CD14-positive monocyte (primary cell): ENCODE measurements around the gene TDP2. TPM values are rescaled to one million over a fixed set of nuclear protein-coding genes. Genes with fewer than 3 reads are reported as not detected.
A peak's percentile ranks its signal among the peaks of the same experiment; 100 is the strongest.

Source experiments
- DNase-seq, 3 donors: peaks; one replicate each; pipeline ENCODE4 v3.0.0-alpha.2; 2011 to 2022
- H2AFZ ChIP-seq: 2 replicates; pipeline ENCODE4 v1.6.0; 2012; ENCODE audit warnings: mild to moderate bottlenecking, low read depth, low read length, inconsistent platforms; ENCODE audit not compliant: insufficient read depth, poor library complexity, severe bottlenecking
- H3K27ac ChIP-seq, 2 donors: 1 replicate in 1 of 2; 2 replicates in 1 of 2; pipeline ENCODE4 v1.5.1; 2012 to 2013; ENCODE audit warnings: low read length in 2 of 2, control low read depth in 1 of 2, inconsistent platforms in 1 of 2, low read depth in 1 of 2, mild to moderate bottlenecking in 1 of 2
- H3K27me3 ChIP-seq, 2 donors: one replicate each; pipeline versions ENCODE4 v1.6.0 to v1.6.1; 2011 to 2013; ENCODE audit warnings: low read length in 2 of 2; ENCODE audit not compliant: control insufficient read depth in 2 of 2, insufficient read depth in 2 of 2
- H3K36me3 ChIP-seq, 2 donors: replicated peaks in 1 of 2; 1 replicate in 1 of 2; 2 replicates in 1 of 2; pipeline versions ENCODE4 v1.5.1 to v1.6.1; 2012 to 2013; ENCODE audit warnings: low read length in 2 of 2, control low read depth in 1 of 2, inconsistent platforms in 1 of 2, mild to moderate bottlenecking in 1 of 2; ENCODE audit not compliant: insufficient read depth in 2 of 2, control insufficient read depth in 1 of 2
- H3K4me1 ChIP-seq, 2 donors: 1 replicate in 1 of 2; 2 replicates in 1 of 2; pipeline versions ENCODE4 v1.5.1 to v1.6.1; 2012 to 2013; ENCODE audit warnings: low read length in 2 of 2, control low read depth in 1 of 2, inconsistent platforms in 1 of 2, mild to moderate bottlenecking in 1 of 2, moderate library complexity in 1 of 2; ENCODE audit not compliant: insufficient read depth in 2 of 2, control insufficient read depth in 1 of 2
- H3K4me2 ChIP-seq: replicated peaks from 2 replicates; pipeline ENCODE3; 2012; ENCODE audit warnings: low read length, moderate library complexity, mild to moderate bottlenecking; ENCODE audit not compliant: poor library complexity, severe bottlenecking; ENCODE audit errors: extremely low read depth
- H3K4me3 ChIP-seq, 3 experiments: fragments of 200-600 bp in 1 of 3; sonication (generic) in 1 of 3; replicated peaks in 1 of 3; 1 replicate in 2 of 3; 2 replicates in 1 of 3; pipeline ENCODE4 v1.5.1; 2011 to 2013; ENCODE audit warnings: low read length in 3 of 3, mild to moderate bottlenecking in 3 of 3, control low read depth in 2 of 3, low read depth in 2 of 3, inconsistent platforms in 1 of 3, moderate library complexity in 1 of 3
- H3K79me2 ChIP-seq: 2 replicates; pipeline ENCODE4 v1.6.0; 2012; ENCODE audit warnings: mild to moderate bottlenecking, control low read depth, inconsistent platforms, low read length, moderate library complexity; ENCODE audit not compliant: insufficient read depth
- H3K9ac ChIP-seq: 2 replicates; pipeline ENCODE4 v1.6.0; 2017; ENCODE audit warnings: low read length, mild to moderate bottlenecking; ENCODE audit not compliant: insufficient read depth, poor library complexity, severe bottlenecking
- H3K9me3 ChIP-seq, 2 donors: replicated peaks in 1 of 2; 1 replicate in 1 of 2; 2 replicates in 1 of 2; pipeline versions ENCODE4 v1.5.1 to v1.6.1; 2012 to 2013; ENCODE audit warnings: low read length in 2 of 2, control low read depth in 1 of 2; ENCODE audit not compliant: control insufficient read depth in 1 of 2, insufficient read depth in 1 of 2
- H4K20me1 ChIP-seq: 2 replicates; pipeline ENCODE4 v1.6.0; 2012; ENCODE audit warnings: mild to moderate bottlenecking, low read length, control low read depth, moderate library complexity; ENCODE audit not compliant: insufficient read depth
- H3K27ac Mint-ChIP-seq, 7 donors: one replicate each; pipeline ENCODE4 v1.8.0; 2020; ENCODE audit warnings: mild to moderate bottlenecking in 7 of 7, mixed read lengths in 7 of 7, moderate library complexity in 6 of 7, inconsistent platforms in 2 of 7
- H3K27me3 Mint-ChIP-seq, 3 donors: one replicate each; pipeline ENCODE4 v1.8.0; 2021 to 2022; ENCODE audit warnings: low read depth in 3 of 3, mild to moderate bottlenecking in 3 of 3, mixed read lengths in 3 of 3, moderate library complexity in 3 of 3, inconsistent platforms in 1 of 3
- H3K36me3 Mint-ChIP-seq, 2 donors: one replicate each; pipeline ENCODE4 v1.8.0; 2020; ENCODE audit warnings: mixed read lengths in 2 of 2, inconsistent platforms in 1 of 2, mild to moderate bottlenecking in 1 of 2
- H3K4me1 Mint-ChIP-seq: one replicate; pipeline ENCODE4 v1.8.0; 2020; ENCODE audit warnings: mild to moderate bottlenecking, mixed read lengths
- H3K4me3 Mint-ChIP-seq, 2 donors: one replicate each; pipeline ENCODE4 v1.8.0; 2020; ENCODE audit warnings: mild to moderate bottlenecking in 2 of 2, mixed read lengths in 2 of 2, moderate library complexity in 1 of 2
- H3K9me3 Mint-ChIP-seq, 7 donors: one replicate each; pipeline ENCODE4 v1.8.0; 2020 to 2022; ENCODE audit warnings: mixed read lengths in 7 of 7, mild to moderate bottlenecking in 6 of 7, moderate library complexity in 6 of 7, inconsistent platforms in 2 of 7
- CTCF ChIP-seq: fragments of 200-600 bp; IDR thresholded peaks from one replicate; pipeline ENCODE4 v1.8.0; 2022; ENCODE audit warnings: antibody characterized with exemption, mild to moderate bottlenecking
- WGBS: methylation state at CpG from one replicate; pipeline ENCODE4 v1.1.5; 2013; ENCODE audit warnings: missing lambda C conversion rate; ENCODE audit not compliant: insufficient coverage; 5-methylcytosine and 5-hydroxymethylcytosine counted together
- intact Hi-C, 2 donors: fragments of 100-400 bp; cut with micrococcal nuclease; formaldehyde crosslinking; loops; one replicate each; pipeline versions ENCODE4 v1.15.0 to v1.15.1; 2023
- polyA plus RNA-seq, 3 donors: library from polyadenylated mRNA; depleted of rRNA in 1 of 3; unstranded in 2 of 3; stranded (reverse) in 1 of 3; fragments of 300-500 nt in 2 of 3; fragments of >200 nt in 1 of 3; fragmentation: Illumina TruSeq in 2 of 3; gene quantifications; 1 replicate in 2 of 3; 2 replicates in 1 of 3; pipeline ENCODE4 v1.2.3, GENCODE V29; 2012 to 2021

The TDP2 gene
- polyA plus RNA-seq, 3 donors = 21.0 to 24.2 (median 21.8) TPM

- WGBS = no CpG with 5 or more reads among the region's 4 CpGs
Observed at GRCh38 chr6:24709014-24709711, 42.5 kb upstream of the TDP2 start.

GRCh38 chr6:24708612-24709011 lies 41.9 kb upstream of the TDP2 start:
- peaks cover under 1 to 6% of the 10 kb centered on the region in 2 donors for H3K4me1 ChIP-seq
- peaks cover 98 to 100% of the 10 kb centered on the region in 2 donors for H3K36me3 ChIP-seq
- H3K27ac ChIP-seq = peak overlapping the region in 1 of 2 donors; percentile 2
- H3K79me2 ChIP-seq = peaks cover 76% of the 10 kb centered on the region
- H3K9me3 Mint-ChIP-seq = no peaks in the 10 kb centered on the region
- peaks cover 18% of the 10 kb centered on the region for H3K4me1 Mint-ChIP-seq
- no peak for TF ChIP-seq CTCF
- H4K20me1 ChIP-seq = peaks cover 100% of the 10 kb centered on the region
- DNase-seq = no peak
- no peak overlapping the region for H3K4me3 Mint-ChIP-seq
- H3K27ac Mint-ChIP-seq = no peak overlapping the region
- H3K27me3 Mint-ChIP-seq = peaks cover 0 to 3% (median 0%) of the 10 kb centered on the region in 3 donors
- no peaks in the 10 kb centered on the region for H3K27me3 ChIP-seq
- no peak overlapping the region for H2AFZ ChIP-seq
- intact Hi-C loops = no loop called here
- H3K4me2 ChIP-seq = no peak overlapping the region
- no peak overlapping the region for H3K4me3 ChIP-seq
- H3K9ac ChIP-seq = no peak overlapping the region
- WGBS = no CpG with 5 or more reads among the region's 3 CpGs
- H3K9me3 ChIP-seq = no peaks in the 10 kb centered on the region
- H3K36me3 Mint-ChIP-seq = peaks cover 82 to 90% of the 10 kb centered on the region in 2 donors

More at GRCh38 chr6:24709014-24709711, 42.5 kb upstream of the TDP2 start:
- Mint-ChIP-seq H3K27ac (peak overlapping the region in 2 of 7 donors; percentile 41 to 81), H3K4me1 (peaks cover 16% of the 10 kb centered on the region), H3K9me3 (no peaks in the 10 kb centered on the region), H3K27me3 (peaks cover 0 to 3% (median 0%) of the 10 kb centered on the region in 3 donors), H3K36me3 (peaks cover 82 to 90% of the 10 kb centered on the region in 2 donors), H3K4me3 (no peak overlapping the region)
- Histone ChIP-seq H2AFZ (no peak overlapping the region), H3K27ac (no peak overlapping the region), H3K27me3 (no peaks in the 10 kb centered on the region), H3K9me3 (no peaks in the 10 kb centered on the region), H3K4me1 (peaks cover 0 to under 1% of the 10 kb centered on the region in 2 donors), H4K20me1 (peaks cover 100% of the 10 kb centered on the region), H3K79me2 (peaks cover 81% of the 10 kb centered on the region), H3K4me2 (no peak overlapping the region), H3K9ac (no peak overlapping the region), H3K4me3 (no peak overlapping the region), H3K36me3 (peaks cover 100% of the 10 kb centered on the region in 2 donors)
- DNase-seq = no peak
- intact Hi-C loops = no loop called here
- TF ChIP-seq CTCF = no peak
